Activated CD4-positive, alpha-beta T cell treated with anti-CD3 and anti-CD28 coated beads for 1 hour (primary cell): ENCODE measurements around the gene GALE.
"Not testable (repeated sequence)": the region's sequence is repeated elsewhere in the genome, so short reads cannot be mapped to it uniquely, and the experiment has no call there.

Experiments
- DNase-seq: peaks from one replicate; pipeline ENCODE4 v3.0.0-alpha.2; 2020

The GALE gene

GRCh38 chr1:23807453-23807852 lies 6.9 kb upstream of the GALE start:
- no peak for DNase-seq

- no peak for DNase-seq
These were observed 5.7 kb upstream of the GALE start for GRCh38 chr1:23806280-23806679.

DNA sequence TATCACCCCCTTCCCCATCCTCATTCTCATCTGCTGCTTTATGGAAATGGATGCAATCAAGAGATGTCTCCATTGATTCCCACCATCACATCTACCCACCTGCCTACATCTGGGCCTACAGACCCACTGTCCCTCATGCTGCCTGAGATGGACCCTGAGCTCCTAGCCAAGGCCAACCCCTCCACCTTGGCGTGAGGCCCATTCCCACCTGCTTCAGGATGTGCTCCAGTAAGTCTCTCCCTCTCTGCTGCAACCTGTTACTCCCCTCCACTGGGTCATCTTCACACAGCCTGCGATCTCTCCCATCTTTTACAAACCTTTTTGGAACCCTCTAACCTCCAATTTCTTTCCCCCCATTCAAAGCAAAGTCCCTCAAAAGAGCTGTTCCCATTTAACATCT lies 4.5 kb upstream of the GALE start:
- DNase-seq, result no peak

GRCh38 chr1:23804183-23804835 lies 3.8 kb upstream of the GALE start:
- no peak for DNase-seq

DNA sequence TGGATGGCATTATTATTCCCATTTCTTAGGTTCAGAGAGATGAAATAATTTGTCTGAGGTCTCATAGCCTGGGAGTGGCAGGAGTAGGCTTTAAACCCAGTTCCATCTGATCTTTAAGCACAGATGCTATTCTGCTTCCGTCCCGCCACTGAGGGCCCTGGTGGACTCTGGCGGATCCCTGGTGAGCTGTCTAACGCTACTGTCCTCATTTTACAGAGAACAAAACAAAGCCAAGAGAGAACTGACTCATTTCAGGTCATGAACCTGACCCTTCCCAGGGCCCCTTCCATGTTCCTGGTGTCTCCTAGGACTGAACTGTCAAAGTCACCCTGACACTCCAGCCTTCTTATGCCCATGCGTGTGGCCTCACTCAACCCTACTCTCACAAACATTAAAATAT lies 3.1 kb upstream of the GALE start:
- no peak for DNase-seq

DNA sequence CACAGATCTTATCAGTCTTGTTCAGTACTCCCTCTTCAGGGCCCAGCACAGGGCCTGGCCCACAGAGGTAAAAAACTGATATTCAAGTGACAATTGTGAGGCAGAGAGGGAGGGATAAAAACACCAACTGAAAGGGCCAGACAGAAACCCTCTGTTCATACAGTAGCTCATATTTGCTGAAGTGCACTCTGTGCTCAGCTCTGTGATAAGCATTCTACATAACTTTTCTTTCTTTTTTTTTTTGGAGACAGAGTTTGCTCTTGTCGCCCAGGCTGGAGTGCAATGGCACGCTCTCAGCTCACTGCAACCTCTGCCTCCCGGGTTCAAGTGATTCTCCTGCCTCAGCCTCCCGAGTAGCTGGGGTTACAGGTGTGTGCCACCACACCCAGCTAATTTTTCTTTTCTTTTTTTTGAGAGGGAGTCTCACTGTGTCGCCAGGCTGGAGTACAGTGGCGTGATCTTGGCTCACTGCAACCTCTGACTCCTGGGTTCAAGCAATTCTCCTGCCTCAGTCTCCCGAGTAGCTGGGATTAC lies 2.3 kb upstream of the GALE start:
- not testable (repeated sequence) for DNase-seq

DNA sequence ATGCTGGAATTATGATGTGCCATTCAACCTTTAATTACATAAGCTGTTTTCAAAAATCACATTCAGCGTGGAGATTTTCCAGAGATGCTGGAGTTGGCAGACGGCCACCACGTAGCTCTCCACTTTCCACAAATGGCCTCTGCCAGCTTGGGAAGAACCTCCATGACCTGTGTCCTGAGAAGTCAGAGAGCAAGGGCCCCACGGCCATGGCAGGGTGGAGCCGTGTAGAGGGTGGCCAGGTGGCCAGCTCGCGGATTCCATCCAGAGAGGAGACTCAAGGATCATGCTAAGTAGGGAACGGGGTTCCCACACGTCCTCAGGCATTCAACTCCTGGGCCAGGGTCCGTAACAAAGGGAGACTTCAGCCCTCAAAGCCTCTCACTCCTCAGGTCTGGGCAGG lies 1.3 kb upstream of the GALE start:
- DNase-seq, result no peak

- no peak for DNase-seq
These were observed 789 bp upstream of the GALE start for GRCh38 chr1:23801338-23801748.

GRCh38 chr1:23799570-23800399 lies 769 bp downstream of the GALE start:
- DNase-seq, result no peak

GRCh38 chr1:23799255-23799569 lies 1.3 kb downstream of the GALE start:
- DNase-seq, result no peak

- DNase-seq, result no peak
These were observed 1.9 kb downstream of the GALE start for GRCh38 chr1:23798662-23799142.

- no peak for DNase-seq
These were observed 2.8 kb downstream of the GALE start for GRCh38 chr1:23797478-23798448.

DNA sequence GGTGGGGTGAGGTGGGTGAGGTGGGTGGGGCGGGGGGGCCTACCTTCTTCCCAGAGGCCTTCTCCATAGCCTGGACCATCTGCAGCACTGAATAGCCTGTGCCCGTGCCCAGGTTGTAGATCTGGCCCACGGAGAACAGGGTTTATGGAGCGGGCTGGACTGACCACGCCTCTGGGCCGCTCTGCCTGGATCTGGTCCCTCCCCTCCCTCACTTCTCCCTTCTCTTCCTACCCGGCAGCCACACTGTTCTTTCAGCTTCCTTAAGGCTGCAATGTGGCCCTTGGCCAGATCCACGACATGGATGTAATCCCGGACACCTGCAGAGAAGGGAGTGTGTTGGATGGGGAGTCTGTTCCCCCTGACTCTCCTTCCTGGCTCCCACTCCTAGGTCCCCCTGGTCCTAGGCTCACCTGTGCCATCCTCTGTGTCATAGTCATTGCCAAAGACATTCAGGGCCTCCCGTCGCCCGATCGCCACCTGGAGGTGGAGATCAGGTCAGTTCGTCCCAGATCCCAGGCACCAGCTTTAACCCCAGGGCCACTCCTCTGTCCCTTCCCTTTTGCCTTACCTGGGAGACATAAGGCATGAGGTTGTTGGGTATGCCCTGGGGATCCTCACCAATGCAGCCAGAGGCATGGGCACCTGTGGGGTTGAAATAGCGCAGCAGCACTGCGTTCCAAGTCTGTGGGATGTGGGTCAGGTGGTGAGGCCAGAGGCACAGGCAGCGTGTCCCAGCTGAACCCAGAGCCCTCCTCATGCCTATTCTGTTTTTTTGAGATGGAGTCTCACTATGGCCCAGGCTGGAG lies 3.9 kb downstream of the GALE start:
- no peak for DNase-seq

DNA sequence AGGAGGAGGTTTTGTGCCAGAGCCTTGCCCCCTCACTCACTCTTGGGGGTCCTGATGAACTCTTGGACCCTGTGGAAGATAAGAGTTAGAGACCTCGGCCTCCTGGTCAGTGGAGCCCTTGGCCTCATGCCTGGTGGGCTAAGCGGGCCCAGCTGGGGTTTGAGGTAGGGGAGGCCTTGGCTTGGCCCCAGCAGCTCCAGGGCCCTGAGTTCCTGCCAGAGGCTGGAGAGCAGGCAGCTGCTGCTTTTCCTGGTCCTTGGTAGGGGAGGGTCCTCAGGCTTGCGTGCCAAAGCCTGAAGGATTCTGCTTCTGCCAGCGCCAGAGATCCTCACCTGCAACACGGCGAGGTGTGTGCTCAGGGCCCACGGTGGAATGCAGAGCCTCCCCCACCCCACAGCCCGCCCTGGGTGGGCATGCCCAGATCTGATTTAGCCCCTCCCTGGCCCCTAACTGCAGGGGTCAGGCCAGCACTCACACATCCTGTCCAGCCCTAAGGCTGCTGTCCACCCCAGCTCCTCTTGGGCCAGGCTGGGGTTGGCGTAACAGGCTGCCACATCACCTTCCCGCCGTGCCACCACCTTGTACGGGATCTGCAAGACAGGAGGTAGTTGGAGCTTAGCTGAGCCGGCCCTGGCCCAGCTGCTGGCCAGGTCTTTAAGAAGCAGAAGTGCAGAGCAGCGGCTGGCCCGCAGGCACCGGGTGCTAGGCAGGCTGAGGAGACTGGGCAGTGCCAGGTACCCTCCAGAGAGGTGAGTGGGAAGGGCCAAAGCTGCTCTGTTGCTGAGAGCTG lies 4.7 kb downstream of the GALE start:
- DNase-seq, result no peak

DNA sequence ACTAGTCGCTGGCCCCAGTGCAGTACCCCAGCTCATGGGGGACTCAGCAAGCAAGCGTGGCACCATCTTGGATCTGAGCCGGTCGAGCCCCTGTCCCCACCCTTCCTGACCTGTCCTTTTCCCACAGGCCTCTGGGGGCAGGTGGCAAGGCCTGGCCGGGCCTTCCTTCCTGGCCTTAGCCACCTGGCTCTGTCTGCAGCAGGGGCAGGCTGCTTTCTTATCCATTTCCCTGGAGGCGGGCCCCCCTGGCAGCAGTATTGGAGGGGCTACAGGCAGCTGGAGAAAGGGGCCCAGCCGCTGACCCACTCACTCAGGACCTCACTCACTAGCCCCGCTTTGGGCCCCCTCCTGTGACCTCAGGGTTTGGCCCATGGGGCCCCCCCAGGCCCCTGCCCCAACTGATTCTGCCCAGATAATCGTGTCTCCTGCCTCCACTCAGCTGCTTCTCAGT lies 5.8 kb downstream of the GALE start:
- DNase-seq, result not testable (repeated sequence)

GRCh38 chr1:23793861-23794731 lies 6.5 kb downstream of the GALE start:
- no peak for DNase-seq

GRCh38 chr1:23793018-23793781 lies 7.4 kb downstream of the GALE start:
- no peak for DNase-seq

DNA sequence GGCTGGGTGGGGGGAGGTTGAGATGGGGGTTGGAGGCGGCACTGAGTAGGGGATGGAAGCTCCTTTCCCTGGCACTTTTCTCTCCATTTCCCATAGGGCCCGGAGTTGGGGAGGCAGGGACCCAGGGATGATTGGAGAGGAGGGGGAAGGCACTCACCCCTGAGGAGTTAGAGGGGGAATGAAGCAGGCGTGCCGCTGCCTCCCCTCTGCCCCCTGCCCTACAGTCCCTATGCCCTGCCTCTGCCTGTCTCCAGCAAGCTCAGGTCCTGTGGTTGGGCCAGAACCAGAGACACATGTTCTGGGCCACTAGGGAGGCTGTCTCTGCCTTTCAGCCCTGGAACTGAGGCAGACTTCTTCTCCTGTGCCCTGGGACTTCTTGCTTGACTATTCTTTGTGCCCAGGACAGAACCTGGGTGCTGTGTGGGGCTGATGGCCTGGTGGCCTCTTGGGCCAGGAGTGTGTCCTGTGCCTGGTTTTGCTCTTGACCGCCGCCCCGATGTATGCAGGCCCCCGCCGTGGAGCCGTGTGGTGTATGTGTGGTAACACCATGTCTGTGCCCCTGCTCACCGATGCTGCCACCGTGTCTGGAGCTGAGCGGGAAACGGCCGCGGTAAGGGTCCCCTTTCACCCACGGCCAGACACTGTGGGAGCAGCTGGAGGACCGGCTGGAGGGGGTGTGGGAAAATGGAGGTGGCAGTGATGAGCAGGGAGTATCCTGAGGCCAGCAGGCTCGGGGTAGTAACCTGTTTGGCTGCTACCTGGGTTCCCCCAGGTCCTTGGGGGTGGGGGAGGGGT lies 8.2 kb downstream of the GALE start:
- no peak for DNase-seq
